NT2/D1 (cell line): ENCODE data around the gene PSEN1.
A peak's percentile ranks its signal among the peaks of the same experiment; 100 is the strongest.
"Not testable (repeated sequence)": the region's sequence is repeated elsewhere in the genome, so short reads cannot be mapped to it uniquely, and the experiment has no call there.

Experiments used
- DNase-seq: peaks from one replicate; pipeline ENCODE4 v3.0.0-alpha.2; 2011; ENCODE audit warnings: low read depth, low spot score
- H3K27me3 ChIP-seq: 2 replicates; pipeline ENCODE4 v1.6.0; 2011; ENCODE audit warnings: mild to moderate bottlenecking; ENCODE audit not compliant: insufficient read length, insufficient read depth
- H3K36me3 ChIP-seq: 2 replicates; pipeline ENCODE4 v1.6.1; 2011; ENCODE audit warnings: mild to moderate bottlenecking, low read length, mixed read lengths; ENCODE audit not compliant: insufficient read depth, insufficient read length
- H3K4me1 ChIP-seq: 2 replicates; pipeline ENCODE4 v1.5.1; 2011; ENCODE audit not compliant: insufficient read depth, insufficient read length
- H3K4me3 ChIP-seq: 2 replicates; pipeline ENCODE4 v1.5.1; 2011; ENCODE audit warnings: low read depth; ENCODE audit not compliant: insufficient read length
- H3K9ac ChIP-seq: 2 replicates; pipeline ENCODE4 v1.6.0; 2011; ENCODE audit warnings: low read depth; ENCODE audit not compliant: insufficient read length
- H3K9me3 ChIP-seq: 2 replicates; pipeline ENCODE4 v1.5.1; 2011; ENCODE audit warnings: mild to moderate bottlenecking, low read length; ENCODE audit not compliant: insufficient read depth
- SUZ12 ChIP-seq: IDR thresholded peaks from 2 replicates; pipeline ENCODE4 v1.6.1; 2011; ENCODE audit not compliant: insufficient read length, insufficient read depth; ENCODE audit errors: extremely low read depth
- YY1 ChIP-seq: IDR thresholded peaks from 2 replicates; pipeline ENCODE4 v1.6.1; 2011; ENCODE audit not compliant: insufficient read length, insufficient read depth
- ZNF274 ChIP-seq: IDR thresholded peaks from 2 replicates; pipeline ENCODE4 v1.6.1; 2011; ENCODE audit warnings: mild to moderate bottlenecking, low read depth, low read length

Gene PSEN1

GRCh38 chr14:73180385-73180805, 44.1 kb downstream of the PSEN1 start:
- Histone ChIP-seq H3K4me1 (no peaks in the 10 kb centered on the region), H3K36me3 (peaks cover 12% of the 10 kb centered on the region), H3K4me3 (no peak overlapping the region), H3K9ac (no peak overlapping the region), H3K27me3 (no peaks in the 10 kb centered on the region), H3K9me3 (no peaks in the 10 kb centered on the region)
- no peak for DNase-seq
- no peak for TF ChIP-seq YY1

- H3K4me1 ChIP-seq, H3K27me3 ChIP-seq, H3K9ac ChIP-seq, H3K9me3 ChIP-seq, DNase-seq, H3K4me3 ChIP-seq: not testable (repeated sequence)
- peaks cover 12% of the 10 kb centered on the region for H3K36me3 ChIP-seq
Measured at GRCh38 chr14:73180969-73181368, 44.7 kb downstream of the PSEN1 start.

GRCh38 chr14:73188501-73188911, 52.2 kb downstream of the PSEN1 start:
- no peak overlapping the region for H3K9ac ChIP-seq
- H3K4me3 ChIP-seq, result no peak overlapping the region
- H3K36me3 ChIP-seq, result peaks cover 28% of the 10 kb centered on the region
- H3K4me1 ChIP-seq, result no peaks in the 10 kb centered on the region
- H3K27me3 ChIP-seq, result no peaks in the 10 kb centered on the region
- no peaks in the 10 kb centered on the region for H3K9me3 ChIP-seq
- no peak for DNase-seq
- TF ChIP-seq YY1 (no peak), ZNF274 (no peak), SUZ12 (no peak)

- Histone ChIP-seq H3K9me3 (no peaks in the 10 kb centered on the region), H3K4me3 (no peak overlapping the region), H3K9ac (no peak overlapping the region), H3K36me3 (peaks cover 35% of the 10 kb centered on the region), H3K4me1 (no peaks in the 10 kb centered on the region), H3K27me3 (no peaks in the 10 kb centered on the region)
- TF ChIP-seq YY1, result no peak
- no peak for TF ChIP-seq SUZ12
- no peak for TF ChIP-seq ZNF274
- DNase-seq, result no peak
Measured at GRCh38 chr14:73189651-73190050, 53.3 kb downstream of the PSEN1 start.

GRCh38 chr14:73191441-73191840, 55.1 kb downstream of the PSEN1 start:
- H3K36me3 ChIP-seq, result peaks cover 35% of the 10 kb centered on the region
- H3K4me1 ChIP-seq, result no peaks in the 10 kb centered on the region
- no peak overlapping the region for H3K4me3 ChIP-seq
- no peaks in the 10 kb centered on the region for H3K9me3 ChIP-seq
- no peak for TF ChIP-seq ZNF274
- no peak for TF ChIP-seq YY1
- TF ChIP-seq SUZ12, result no peak
- DNase-seq, result no peak
- no peaks in the 10 kb centered on the region for H3K27me3 ChIP-seq
- no peak overlapping the region for H3K9ac ChIP-seq

- DNase-seq, H3K27me3 ChIP-seq, H3K9ac ChIP-seq, H3K9me3 ChIP-seq, H3K4me1 ChIP-seq, H3K4me3 ChIP-seq: not testable (repeated sequence)
- peaks cover 40% of the 10 kb centered on the region for H3K36me3 ChIP-seq
Measured at GRCh38 chr14:73194306-73194705, 58.0 kb downstream of the PSEN1 start.

GRCh38 chr14:73198253-73198652, 61.9 kb downstream of the PSEN1 start:
- peaks cover 18% of the 10 kb centered on the region for H3K36me3 ChIP-seq

GRCh38 chr14:73203527-73203926, 67.2 kb downstream of the PSEN1 start:
- H3K4me1 ChIP-seq, result no peaks in the 10 kb centered on the region
- H3K4me3 ChIP-seq, result no peak overlapping the region
- H3K36me3 ChIP-seq, result peaks cover 40% of the 10 kb centered on the region
- DNase-seq, result no peak
- H3K27me3 ChIP-seq, result no peaks in the 10 kb centered on the region
- TF ChIP-seq ZNF274, result no peak
- no peak for TF ChIP-seq YY1
- no peak for TF ChIP-seq SUZ12
- H3K9ac ChIP-seq, result no peak overlapping the region
- peaks cover 13% of the 10 kb centered on the region; the same call in 1 of the 2 replicates for H3K9me3 ChIP-seq

More at GRCh38 chr14:73198253-73198652, 61.9 kb downstream of the PSEN1 start:
- TF ChIP-seq SUZ12 (no peak), ZNF274 (no peak), YY1 (no peak)
- H3K27me3 ChIP-seq, result no peaks in the 10 kb centered on the region
- no peak overlapping the region for H3K9ac ChIP-seq
- peak; percentile 2 for DNase-seq
- H3K4me1 ChIP-seq, result no peaks in the 10 kb centered on the region
- H3K4me3 ChIP-seq, result no peak overlapping the region
- no peaks in the 10 kb centered on the region for H3K9me3 ChIP-seq
